Coronary artery (tissue), 2 donors: Measurements from ENCODE around the gene CFAP20DC.

Source experiments
- DNase-seq: peaks from one replicate; pipeline ENCODE4 v3.0.0-alpha.2; 2017; ENCODE audit warnings: low spot score
- H3K27ac ChIP-seq, 2 donors: fragments of 200-600 bp; sonication (generic); one replicate each; pipeline ENCODE4 v1.5.1; 2016 to 2019
- H3K4me3 ChIP-seq: fragments of 200-600 bp; sonication (generic); 2 replicates; pipeline ENCODE4 v1.5.1; 2016; ENCODE audit warnings: mild to moderate bottlenecking, moderate library complexity
- TF ChIP-seq, protein P1 (sequence below): fragments of 200-600 bp; sonication (generic); IDR thresholded peaks from one replicate; pipeline ENCODE4 v1.5.1; 2019; ENCODE audit warnings: antibody characterized with exemption

CFAP20DC gene

DNA sequence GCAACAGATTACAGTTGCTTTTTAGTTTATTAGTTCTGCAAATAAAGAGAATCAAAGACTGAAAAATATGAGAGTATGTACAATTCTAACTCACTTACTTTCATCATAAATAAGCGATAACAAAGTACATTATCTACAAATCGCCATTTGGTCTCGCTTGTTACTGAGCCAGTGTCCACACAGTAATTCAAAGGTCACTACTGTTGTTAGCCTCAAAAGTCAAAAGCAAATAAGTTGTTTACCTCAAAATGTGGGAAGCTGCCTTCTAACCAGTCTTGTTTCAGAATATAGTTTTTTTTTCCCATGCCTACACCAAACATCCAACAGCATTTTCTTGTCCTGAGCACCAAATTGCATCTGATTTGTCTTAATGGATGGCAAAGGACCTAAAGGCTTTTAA, 255.9 kb downstream of the CFAP20DC start:
- TF ChIP-seq, protein P1, sequence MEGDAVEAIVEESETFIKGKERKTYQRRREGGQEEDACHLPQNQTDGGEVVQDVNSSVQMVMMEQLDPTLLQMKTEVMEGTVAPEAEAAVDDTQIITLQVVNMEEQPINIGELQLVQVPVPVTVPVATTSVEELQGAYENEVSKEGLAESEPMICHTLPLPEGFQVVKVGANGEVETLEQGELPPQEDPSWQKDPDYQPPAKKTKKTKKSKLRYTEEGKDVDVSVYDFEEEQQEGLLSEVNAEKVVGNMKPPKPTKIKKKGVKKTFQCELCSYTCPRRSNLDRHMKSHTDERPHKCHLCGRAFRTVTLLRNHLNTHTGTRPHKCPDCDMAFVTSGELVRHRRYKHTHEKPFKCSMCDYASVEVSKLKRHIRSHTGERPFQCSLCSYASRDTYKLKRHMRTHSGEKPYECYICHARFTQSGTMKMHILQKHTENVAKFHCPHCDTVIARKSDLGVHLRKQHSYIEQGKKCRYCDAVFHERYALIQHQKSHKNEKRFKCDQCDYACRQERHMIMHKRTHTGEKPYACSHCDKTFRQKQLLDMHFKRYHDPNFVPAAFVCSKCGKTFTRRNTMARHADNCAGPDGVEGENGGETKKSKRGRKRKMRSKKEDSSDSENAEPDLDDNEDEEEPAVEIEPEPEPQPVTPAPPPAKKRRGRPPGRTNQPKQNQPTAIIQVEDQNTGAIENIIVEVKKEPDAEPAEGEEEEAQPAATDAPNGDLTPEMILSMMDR: no peak
- Histone ChIP-seq H3K27ac (no peak overlapping the region), H3K4me3 (no peak overlapping the region)
- no peak for DNase-seq

DNA sequence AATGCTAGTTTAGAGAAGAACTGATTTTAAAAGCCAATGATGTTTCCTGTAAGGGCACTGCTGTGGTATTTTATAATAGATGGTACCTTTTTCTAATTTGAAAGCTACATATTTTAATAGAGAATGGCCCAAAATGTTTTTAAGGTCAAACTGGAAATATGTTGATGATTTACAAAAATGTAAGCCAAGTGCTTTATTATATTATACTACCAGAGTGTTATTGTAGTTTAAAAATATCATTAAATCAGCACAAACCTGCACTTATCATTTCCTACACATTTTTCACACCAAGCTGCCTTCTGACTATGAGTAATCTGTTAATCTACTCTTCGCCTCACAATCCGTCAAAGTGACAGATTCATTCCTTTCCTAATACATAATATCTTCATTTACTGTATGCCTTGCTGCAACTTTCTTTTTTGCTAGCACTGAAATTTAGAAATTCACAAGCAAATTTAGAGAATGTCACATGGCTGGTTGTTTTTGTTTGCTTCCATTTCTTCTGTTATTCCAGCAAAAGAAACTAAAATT, 256.8 kb downstream of the CFAP20DC start:
- no peak for DNase-seq
- Histone ChIP-seq H3K27ac (no peak overlapping the region), H3K4me3 (no peak overlapping the region)
- TF ChIP-seq, protein P1: no peak

DNA sequence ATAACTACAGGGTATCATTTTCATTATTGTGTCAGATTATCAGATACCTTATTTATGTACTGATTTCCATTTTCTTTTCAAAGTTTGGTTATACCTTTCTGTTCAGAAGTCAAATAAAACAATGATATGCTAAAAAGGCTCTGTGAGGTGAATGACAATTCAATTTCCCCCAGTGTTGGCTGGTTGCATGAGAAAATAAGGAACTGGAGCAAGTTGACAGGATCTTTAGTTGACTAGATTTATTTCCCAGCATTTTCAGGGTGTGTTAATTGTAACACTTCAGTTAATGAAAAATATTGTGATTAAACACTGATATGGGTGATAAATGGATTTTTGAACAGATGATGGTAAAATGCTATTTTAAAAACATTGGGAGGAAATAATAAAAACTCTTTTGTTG, 260.4 kb downstream of the CFAP20DC start:
- DNase-seq: no peak
- TF ChIP-seq, protein P1: no peak
- Histone ChIP-seq H3K27ac (no peak overlapping the region), H3K4me3 (no peak overlapping the region)

DNA sequence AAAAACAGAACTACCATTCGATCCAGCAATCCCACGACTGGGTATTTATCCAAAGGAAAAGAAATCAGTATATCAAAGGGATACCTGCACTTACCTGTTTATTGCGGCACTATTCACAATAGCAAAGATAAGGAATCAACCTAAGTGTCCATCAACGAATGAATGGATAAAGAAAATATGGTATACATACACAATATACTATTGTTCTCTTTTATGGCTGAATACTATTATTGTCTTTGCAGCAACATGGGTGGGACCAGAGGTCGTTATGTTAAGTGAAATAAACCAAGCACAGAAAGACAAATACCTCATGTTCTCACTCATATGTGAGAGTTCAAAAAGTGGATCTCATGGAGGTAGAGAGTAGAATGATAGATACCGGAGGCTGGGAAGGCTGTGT, 264.9 kb downstream of the CFAP20DC start:
- H3K27ac ChIP-seq: no peak overlapping the region
- no peak for DNase-seq
- TF ChIP-seq, protein P1: no peak
- H3K4me3 ChIP-seq: no peak overlapping the region

DNA sequence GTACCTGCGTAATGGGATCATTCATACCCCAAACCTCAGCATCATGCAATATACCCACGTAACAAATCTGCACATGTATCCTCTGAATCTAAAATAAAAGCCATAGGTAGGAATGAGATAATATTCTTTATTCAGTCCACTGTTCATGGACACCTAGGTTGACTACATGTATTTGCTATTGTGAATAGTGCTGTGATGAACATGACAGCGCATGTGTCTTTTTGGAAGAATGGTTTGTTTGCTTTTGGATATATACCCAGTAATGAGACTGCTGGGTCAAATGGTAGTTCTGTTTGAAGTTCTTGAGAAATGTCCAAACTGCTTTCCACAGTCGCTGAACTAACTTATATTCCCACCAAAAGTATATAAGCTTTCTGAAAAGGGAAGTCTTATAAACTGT, 265.4 kb downstream of the CFAP20DC start:
- H3K27ac ChIP-seq: no peak overlapping the region
- no peak overlapping the region for H3K4me3 ChIP-seq
- no peak for DNase-seq
- TF ChIP-seq, protein P1: no peak

DNA sequence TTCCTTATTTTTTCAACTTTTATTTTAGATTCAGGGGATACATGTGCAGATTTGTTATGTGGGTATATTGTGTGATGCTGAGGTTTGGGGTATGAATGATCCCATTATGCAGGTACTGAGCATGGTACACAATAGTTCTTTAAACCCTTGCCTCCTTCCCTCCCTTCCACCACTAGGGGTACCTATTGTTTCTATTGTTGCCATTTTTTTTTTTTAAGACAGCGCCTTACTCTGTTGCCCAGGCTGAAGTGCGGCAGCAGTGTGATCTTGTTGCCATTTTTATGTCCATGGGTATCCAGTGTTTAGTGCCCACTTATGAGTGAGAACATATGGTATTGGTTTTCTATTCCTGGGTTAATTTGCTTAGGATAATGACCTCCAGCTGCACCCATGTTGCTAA, 266.0 kb downstream of the CFAP20DC start:
- H3K4me3 ChIP-seq: no peak overlapping the region
- no peak overlapping the region for H3K27ac ChIP-seq
- TF ChIP-seq, protein P1: no peak
- DNase-seq: no peak

DNA sequence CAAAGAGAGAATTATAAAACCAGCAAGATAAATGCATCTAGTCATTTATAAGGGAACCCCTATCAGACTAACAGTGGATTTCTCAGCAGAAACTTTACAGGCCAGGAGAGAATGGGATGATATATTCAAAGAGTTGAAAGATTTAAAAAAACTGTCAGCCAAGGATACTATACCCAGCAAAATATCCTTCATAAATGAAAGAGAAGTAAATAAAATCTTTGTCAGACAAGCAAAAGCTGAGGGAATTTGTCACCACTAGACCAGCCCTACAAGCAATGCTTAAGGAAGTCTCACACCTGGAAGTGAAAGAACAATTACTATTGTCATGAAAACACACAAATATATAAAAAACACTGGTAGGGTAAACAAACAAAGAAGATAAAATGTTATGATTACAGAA, 269.9 kb downstream of the CFAP20DC start:
- Histone ChIP-seq H3K27ac (no peak overlapping the region), H3K4me3 (no peak overlapping the region)
- TF ChIP-seq, protein P1: no peak
- DNase-seq: no peak
